OCI-LY7 (cell line): ENCODE measurements around the gene GLUL. TPM values are rescaled to one million over a fixed set of nuclear protein-coding genes. Genes with fewer than 3 reads are reported as not detected.

Source experiments
- BruUV-seq: library from RNA; stranded (reverse); fragments of 400-500 nt; replicated peaks from 2 replicates; lab custom pipeline; 2021; lab: Mats Ljungman, UMichigan
- CTCF ChIA-PET: fragments of 300-600 bp; sonication (Branson Sonifier 250); formaldehyde crosslinking; loops from one replicate; lab custom pipeline; 2022; ENCODE audit warnings: antibody characterized with exemption; ENCODE audit not compliant: unreplicated experiment; lab: Charles Lee
- POLR2A ChIA-PET: fragments of 300-600 bp; sonication (Branson Sonifier 250); formaldehyde crosslinking; loops from one replicate; lab custom pipeline; 2022; ENCODE audit warnings: antibody characterized with exemption; lab: Charles Lee
- DNase-seq: peaks from one replicate; pipeline ENCODE4 v3.0.0-alpha.2; 2015; ENCODE audit warnings: low spot score
- H2AFZ ChIP-seq: fragments of 200-600 bp; sonication (generic), shearing (Covaris generic); 2 replicates; pipeline ENCODE4 v1.6.1; 2014; ENCODE audit warnings: mild to moderate bottlenecking, antibody characterized with exemption, low read length, moderate library complexity
- H3K27ac ChIP-seq: fragments of 200-600 bp; sonication (generic); 2 replicates; pipeline ENCODE4 v1.5.1; 2014; ENCODE audit warnings: mixed run types, low read depth, mild to moderate bottlenecking, moderate library complexity, low read length, inconsistent platforms; ENCODE audit not compliant: poor library complexity, severe bottlenecking
- H3K36me3 ChIP-seq: fragments of 200-600 bp; sonication (generic); 2 replicates; pipeline ENCODE4 v1.6.1; 2014; ENCODE audit warnings: mild to moderate bottlenecking, antibody characterized with exemption, low read length, moderate library complexity, mixed read lengths; ENCODE audit not compliant: insufficient read depth
- H3K4me1 ChIP-seq: fragments of 200-600 bp; sonication (generic); 2 replicates; pipeline ENCODE4 v1.5.1; 2014; ENCODE audit warnings: mild to moderate bottlenecking, low read length; ENCODE audit not compliant: insufficient read depth, poor library complexity, severe bottlenecking
- H3K4me2 ChIP-seq: fragments of 200-600 bp; sonication (generic); 2 replicates; pipeline ENCODE4 v1.6.1; 2014; ENCODE audit warnings: mild to moderate bottlenecking, low read length
- H3K4me3 ChIP-seq: fragments of 200-600 bp; sonication (generic); 2 replicates; pipeline ENCODE4 v1.5.1; 2014; ENCODE audit warnings: mild to moderate bottlenecking, low read depth, low read length; ENCODE audit not compliant: poor library complexity, severe bottlenecking
- H3K79me2 ChIP-seq: fragments of 200-600 bp; sonication (generic); 2 replicates; pipeline ENCODE4 v1.6.1; 2016; ENCODE audit warnings: low read depth, mild to moderate bottlenecking, low read length, moderate library complexity, mixed read lengths; ENCODE audit not compliant: insufficient read depth
- H3K9me2 ChIP-seq: fragments of 200-600 bp; sonication (generic); 2 replicates; pipeline ENCODE4 v1.6.1; 2016; ENCODE audit warnings: mild to moderate bottlenecking, low read length, mixed read lengths; ENCODE audit not compliant: insufficient read depth
- H3K9me3 ChIP-seq: fragments of 200-600 bp; sonication (generic); 2 replicates; pipeline ENCODE4 v1.6.1; 2014; ENCODE audit warnings: mild to moderate bottlenecking, mixed run types, low read length, mixed read lengths
- H4K20me1 ChIP-seq: fragments of 200-600 bp; sonication (generic); 2 replicates; pipeline ENCODE4 v1.6.1; 2014; ENCODE audit warnings: mild to moderate bottlenecking, antibody characterized with exemption, low read length, moderate library complexity, mixed read lengths; ENCODE audit not compliant: insufficient read depth
- CTCF ChIP-seq: fragments of 200-600 bp; sonication (generic); conservative IDR thresholded peaks from 2 replicates; pipeline ENCODE4 v1.5.1; 2014; ENCODE audit warnings: mild to moderate bottlenecking, antibody characterized with exemption, low read length, moderate library complexity, mixed read lengths
- EZH2phosphoT487 ChIP-seq: fragments of 200-600 bp; sonication (generic); IDR thresholded peaks from 2 replicates; pipeline ENCODE4 v1.6.1; 2018; ENCODE audit warnings: low read depth, borderline replicate concordance, mild to moderate bottlenecking, mixed run types, antibody characterized with exemption, low read length, moderate library complexity, mixed read lengths
- intact Hi-C: fragments of 100-400 bp; cut with micrococcal nuclease; formaldehyde crosslinking; loops from one replicate; pipeline ENCODE4 v1.10.0; 2022; ENCODE audit not compliant: unreplicated experiment
- total RNA-seq, 2 experiments: library from RNA; depleted of rRNA in 1 of 2; stranded (reverse); fragments of >200 nt in 1 of 2; shearing (Covaris generic) in 1 of 2; gene quantifications; 2 replicates each; pipeline ENCODE4 v1.2.3, GENCODE V29; 2014 to 2022

The GLUL gene
- total RNA-seq, 2 experiments from 2014 or later: not detected

DNA sequence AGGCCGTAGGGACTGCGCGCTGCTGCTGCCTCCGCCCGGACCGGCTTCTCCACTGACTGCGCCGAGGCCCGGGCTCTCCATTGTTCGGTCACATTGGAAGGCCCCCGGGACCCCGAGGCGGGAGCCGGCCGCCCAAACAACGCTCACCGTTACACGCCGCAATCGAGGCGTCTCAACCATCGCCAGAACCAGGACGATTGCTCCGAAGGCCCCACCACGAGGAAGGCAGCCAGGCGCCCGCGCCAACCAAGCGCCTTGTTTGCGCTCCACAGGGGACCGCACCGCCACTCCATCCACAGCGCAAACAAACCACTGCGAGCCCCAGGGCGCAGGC lies 595 bp downstream of the GLUL start:
- CTCF ChIA-PET: no interaction called here
- POLR2A ChIA-PET: no interaction called here
- Histone ChIP-seq H2AFZ (no peak overlapping the region), H3K9me3 (no peaks in the 10 kb centered on the region), H3K79me2 (no peaks in the 10 kb centered on the region), H3K36me3 (no peaks in the 10 kb centered on the region), H3K4me2 (no peak overlapping the region), H3K4me1 (no peaks in the 10 kb centered on the region), H3K4me3 (no peak overlapping the region), H3K9me2 (no peaks in the 10 kb centered on the region), H4K20me1 (no peaks in the 10 kb centered on the region), H3K27ac (no peak overlapping the region)
- BruUV-seq: no TSS peak
- DNase-seq: no peak
- TF ChIP-seq EZH2phosphoT487 (no peak), CTCF (no peak)
- intact Hi-C loops: no loop called here

- no peaks in the 10 kb centered on the region for H3K36me3 ChIP-seq
- no peak for TF ChIP-seq EZH2phosphoT487
- no peak for TF ChIP-seq CTCF
- BruUV-seq: no TSS peak
- H3K4me1 ChIP-seq: no peaks in the 10 kb centered on the region
- H3K9me2 ChIP-seq: no peaks in the 10 kb centered on the region
- H3K79me2 ChIP-seq: no peaks in the 10 kb centered on the region
- no peak for DNase-seq
- H3K27ac ChIP-seq: no peak overlapping the region
- H4K20me1 ChIP-seq: no peaks in the 10 kb centered on the region
- no peaks in the 10 kb centered on the region for H3K9me3 ChIP-seq
- intact Hi-C loops: no loop called here
- CTCF ChIA-PET: no interaction called here
- POLR2A ChIA-PET: interaction anchor here (0.6 kb wide), 1 partner anchor 35 kb away, joined by 3 read pairs; no protein-coding TSS in a partner anchor
- H2AFZ ChIP-seq: no peak overlapping the region
- no peak overlapping the region for H3K4me2 ChIP-seq
- H3K4me3 ChIP-seq: no peak overlapping the region
Measured at GRCh38 chr1:182389619-182390047, 2.0 kb downstream of the GLUL start.

DNA sequence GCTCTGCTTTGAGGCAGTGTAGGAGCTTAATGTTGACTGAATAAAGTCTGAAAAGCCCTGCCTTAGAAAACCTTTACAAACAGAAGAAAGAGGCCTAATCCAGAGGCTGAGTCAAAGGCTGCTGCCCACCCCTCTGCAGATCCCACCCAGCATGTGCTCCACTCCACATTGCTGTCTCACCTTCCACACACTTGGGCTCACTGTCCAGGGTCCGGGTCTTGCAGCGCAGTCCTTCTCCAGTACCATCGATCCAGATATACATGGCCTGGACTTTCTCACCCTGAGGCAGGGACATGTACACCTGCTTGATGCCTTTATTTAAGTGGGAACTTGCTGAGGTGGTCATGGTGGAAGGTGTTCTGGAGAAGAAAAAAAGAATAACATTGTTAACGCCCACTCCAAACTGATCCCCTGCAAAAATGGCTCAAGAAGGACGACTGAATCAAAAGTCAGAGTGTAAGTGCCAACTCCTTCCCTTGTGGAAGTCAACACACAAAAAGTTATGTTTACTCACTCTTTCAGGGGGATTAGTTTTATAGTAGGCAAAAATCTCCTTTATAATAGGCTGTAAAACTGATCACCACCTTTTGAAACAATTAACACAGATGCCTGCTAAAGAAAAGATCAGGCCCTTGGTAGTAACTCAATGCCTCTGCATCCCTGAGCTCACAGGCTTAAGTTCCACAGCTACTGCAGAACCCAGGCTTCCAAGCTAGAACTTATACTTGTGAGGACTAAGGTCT lies 3.0 kb downstream of the GLUL start:
- no peak for DNase-seq
- Histone ChIP-seq H3K79me2 (no peaks in the 10 kb centered on the region), H3K4me1 (no peaks in the 10 kb centered on the region), H3K4me3 (no peak overlapping the region), H3K9me3 (no peaks in the 10 kb centered on the region), H3K27ac (no peak overlapping the region), H3K36me3 (no peaks in the 10 kb centered on the region), H3K9me2 (no peaks in the 10 kb centered on the region), H2AFZ (no peak overlapping the region), H4K20me1 (no peaks in the 10 kb centered on the region), H3K4me2 (no peak overlapping the region)
- ChIA-PET CTCF (interaction anchor here (0.5 kb wide), 1 partner anchor 888 kb away, joined by 3 read pairs; no protein-coding TSS in a partner anchor), POLR2A (interaction anchor here (1.0 kb wide), 1 partner anchor 9 kb away, joined by 3 read pairs; no protein-coding TSS in a partner anchor)
- TF ChIP-seq CTCF: no peak
- TF ChIP-seq EZH2phosphoT487: no peak
- intact Hi-C loops: no loop called here
- no TSS peak for BruUV-seq
